Hepatocyte (in vitro differentiated cells): ENCODE data around the gene ACOX2.

Source experiments
- EZH2phosphoT487 ChIP-seq: fragments of 200-600 bp; sonication (generic); IDR thresholded peaks from one replicate; pipeline ENCODE4 v1.6.1; 2018; ENCODE audit warnings: antibody characterized with exemption, mild to moderate bottlenecking, low read depth, moderate library complexity; ENCODE audit not compliant: unreplicated experiment, severe bottlenecking
- TF ChIP-seq, protein P1 (sequence below): fragments of 200-600 bp; sonication (generic); IDR thresholded peaks from 2 replicates; pipeline ENCODE4 v1.5.1; 2016; ENCODE audit warnings: antibody characterized with exemption, mild to moderate bottlenecking; ENCODE audit not compliant: poor library complexity

DNA sequence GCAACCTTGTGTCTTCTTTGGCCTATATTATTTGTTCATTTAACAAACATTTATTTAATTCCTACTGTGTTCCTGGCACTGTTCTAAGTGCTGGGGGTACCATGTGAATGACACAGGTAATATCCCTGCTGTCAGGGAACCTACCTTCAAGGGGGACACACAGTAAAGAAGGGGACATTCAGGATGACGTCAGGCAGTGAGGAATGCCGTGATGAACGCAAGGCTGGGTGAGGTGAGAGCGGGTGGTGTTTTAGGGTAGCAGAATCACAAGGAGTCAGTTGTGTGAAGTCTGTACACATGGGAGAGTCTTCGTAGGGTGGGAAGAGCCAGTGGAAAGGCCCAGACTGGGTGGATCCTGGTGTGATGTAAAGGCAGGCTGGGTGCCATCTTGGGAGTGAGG, 41.9 kb upstream of the ACOX2 start:
- TF ChIP-seq, protein P1, sequence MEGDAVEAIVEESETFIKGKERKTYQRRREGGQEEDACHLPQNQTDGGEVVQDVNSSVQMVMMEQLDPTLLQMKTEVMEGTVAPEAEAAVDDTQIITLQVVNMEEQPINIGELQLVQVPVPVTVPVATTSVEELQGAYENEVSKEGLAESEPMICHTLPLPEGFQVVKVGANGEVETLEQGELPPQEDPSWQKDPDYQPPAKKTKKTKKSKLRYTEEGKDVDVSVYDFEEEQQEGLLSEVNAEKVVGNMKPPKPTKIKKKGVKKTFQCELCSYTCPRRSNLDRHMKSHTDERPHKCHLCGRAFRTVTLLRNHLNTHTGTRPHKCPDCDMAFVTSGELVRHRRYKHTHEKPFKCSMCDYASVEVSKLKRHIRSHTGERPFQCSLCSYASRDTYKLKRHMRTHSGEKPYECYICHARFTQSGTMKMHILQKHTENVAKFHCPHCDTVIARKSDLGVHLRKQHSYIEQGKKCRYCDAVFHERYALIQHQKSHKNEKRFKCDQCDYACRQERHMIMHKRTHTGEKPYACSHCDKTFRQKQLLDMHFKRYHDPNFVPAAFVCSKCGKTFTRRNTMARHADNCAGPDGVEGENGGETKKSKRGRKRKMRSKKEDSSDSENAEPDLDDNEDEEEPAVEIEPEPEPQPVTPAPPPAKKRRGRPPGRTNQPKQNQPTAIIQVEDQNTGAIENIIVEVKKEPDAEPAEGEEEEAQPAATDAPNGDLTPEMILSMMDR = no peak
- no peak for TF ChIP-seq EZH2phosphoT487
